Loucy (cell line): ENCODE results near the gene PCCA.

ENCODE experiments used
- H2AFZ ChIP-seq: fragments of 200-600 bp; sonication (generic); 2 replicates; pipeline ENCODE4 v1.6.0; 2016; ENCODE audit warnings: antibody characterized with exemption, mild to moderate bottlenecking, low read length, moderate library complexity
- H3F3A ChIP-seq: fragments of 200-600 bp; 2 replicates; pipeline ENCODE4 v1.6.0; 2016; ENCODE audit warnings: antibody characterized with exemption, low read depth, mild to moderate bottlenecking
- H3K27me3 ChIP-seq: fragments of 200-600 bp; sonication (generic); 2 replicates; pipeline ENCODE4 v1.6.1; 2014; ENCODE audit warnings: low read length, mild to moderate bottlenecking; ENCODE audit not compliant: insufficient read depth, poor library complexity, severe bottlenecking
- H3K36me3 ChIP-seq: fragments of 200-600 bp; sonication (generic); 2 replicates; pipeline ENCODE4 v1.6.1; 2016; ENCODE audit warnings: low read length; ENCODE audit not compliant: insufficient read depth
- H3K4me1 ChIP-seq: fragments of 200-600 bp; sonication (generic); 2 replicates; pipeline ENCODE4 v1.5.1; 2014; ENCODE audit warnings: low read length, mild to moderate bottlenecking; ENCODE audit not compliant: insufficient read depth, poor library complexity, severe bottlenecking
- H3K4me2 ChIP-seq: fragments of 200-600 bp; sonication (generic); 2 replicates; pipeline ENCODE4 v1.6.0; 2014; ENCODE audit warnings: antibody characterized with exemption, low read length, low read depth, mild to moderate bottlenecking; ENCODE audit not compliant: poor library complexity, severe bottlenecking
- H3K4me3 ChIP-seq: fragments of 200-600 bp; sonication (generic); 2 replicates; pipeline ENCODE4 v1.5.1; 2014; ENCODE audit warnings: low read length, mild to moderate bottlenecking, mixed read lengths; ENCODE audit not compliant: poor library complexity, severe bottlenecking
- H3K79me2 ChIP-seq: fragments of 200-600 bp; sonication (generic); 2 replicates; pipeline ENCODE4 v1.6.1; 2014; ENCODE audit warnings: low read length; ENCODE audit not compliant: insufficient read depth
- H3K9ac ChIP-seq: fragments of 200-600 bp; sonication (generic); 2 replicates; pipeline ENCODE4 v1.6.0; 2014; ENCODE audit warnings: mild to moderate bottlenecking, low read depth, low read length, moderate library complexity; ENCODE audit not compliant: poor library complexity, severe bottlenecking
- H3K9me2 ChIP-seq: fragments of 200-600 bp; sonication (generic); replicated peaks from 2 replicates; pipeline ENCODE4 v1.6.1; 2016; ENCODE audit warnings: low read depth, low read length, mixed read lengths
- H3K9me3 ChIP-seq: fragments of 200-600 bp; sonication (generic); 2 replicates; pipeline ENCODE4 v1.6.1; 2014; ENCODE audit warnings: mild to moderate bottlenecking, antibody characterized with exemption, low read length, low read depth; ENCODE audit not compliant: insufficient read depth
- H4K20me1 ChIP-seq: fragments of 200-600 bp; sonication (generic); 2 replicates; pipeline ENCODE4 v1.6.0; 2014; ENCODE audit warnings: antibody characterized with exemption, low read length, mild to moderate bottlenecking; ENCODE audit not compliant: insufficient read depth, poor library complexity, severe bottlenecking
- CTCF ChIP-seq: fragments of 200-600 bp; sonication (generic); conservative IDR thresholded peaks from 2 replicates; pipeline ENCODE4 v1.5.1; 2014; ENCODE audit warnings: mild to moderate bottlenecking, antibody characterized with exemption, low read length
- EZH2phosphoT487 ChIP-seq: fragments of 200-600 bp; IDR thresholded peaks from 2 replicates; pipeline ENCODE4 v1.6.1; 2018; ENCODE audit warnings: antibody characterized with exemption, mild to moderate bottlenecking, moderate library complexity, borderline replicate concordance

Gene PCCA

GRCh38 chr13:100059827-100060226, 29.1 kb upstream of the PCCA start:
- Histone ChIP-seq H4K20me1 (no peaks in the 10 kb centered on the region), H3K4me2 (no peak overlapping the region), H3K9ac (no peak overlapping the region), H3K36me3 (no peaks in the 10 kb centered on the region), H3K4me3 (no peak overlapping the region), H3K27me3 (no peaks in the 10 kb centered on the region), H3K9me2 (no peaks in the 10 kb centered on the region), H3F3A (no peaks in the 10 kb centered on the region), H2AFZ (no peak overlapping the region), H3K79me2 (no peaks in the 10 kb centered on the region), H3K9me3 (no peaks in the 10 kb centered on the region), H3K4me1 (no peaks in the 10 kb centered on the region)
- no peak for TF ChIP-seq EZH2phosphoT487
- TF ChIP-seq CTCF = no peak

- Histone ChIP-seq H2AFZ (no peak overlapping the region), H3K9me2 (no peaks in the 10 kb centered on the region), H3F3A (no peaks in the 10 kb centered on the region), H4K20me1 (no peaks in the 10 kb centered on the region), H3K79me2 (no peaks in the 10 kb centered on the region), H3K36me3 (no peaks in the 10 kb centered on the region), H3K9me3 (no peaks in the 10 kb centered on the region), H3K4me1 (no peaks in the 10 kb centered on the region), H3K4me2 (no peak overlapping the region), H3K4me3 (no peak overlapping the region), H3K27me3 (no peaks in the 10 kb centered on the region), H3K9ac (no peak overlapping the region)
- no peak for TF ChIP-seq EZH2phosphoT487
Measured at GRCh38 chr13:100063333-100063732, 25.6 kb upstream of the PCCA start.

- Histone ChIP-seq H3K9ac (no peak overlapping the region), H3K79me2 (no peaks in the 10 kb centered on the region), H2AFZ (no peak overlapping the region), H3K4me1 (no peaks in the 10 kb centered on the region), H3F3A (no peaks in the 10 kb centered on the region), H4K20me1 (no peaks in the 10 kb centered on the region), H3K27me3 (no peaks in the 10 kb centered on the region), H3K36me3 (no peaks in the 10 kb centered on the region), H3K9me2 (no peaks in the 10 kb centered on the region), H3K4me2 (no peak overlapping the region), H3K9me3 (no peaks in the 10 kb centered on the region), H3K4me3 (no peak overlapping the region)
- TF ChIP-seq EZH2phosphoT487 = no peak
- TF ChIP-seq CTCF = no peak
Measured at GRCh38 chr13:100063906-100064305, 25.0 kb upstream of the PCCA start.

GRCh38 chr13:100068133-100068931, 20.6 kb upstream of the PCCA start:
- TF ChIP-seq EZH2phosphoT487 = no peak
- no peak for TF ChIP-seq CTCF
- no peak overlapping the region for H3K4me2 ChIP-seq
- no peaks in the 10 kb centered on the region for H4K20me1 ChIP-seq
- no peaks in the 10 kb centered on the region for H3K9me2 ChIP-seq
- no peak overlapping the region for H2AFZ ChIP-seq
- H3K4me3 ChIP-seq = no peak overlapping the region
- H3K79me2 ChIP-seq = no peaks in the 10 kb centered on the region
- no peaks in the 10 kb centered on the region for H3K27me3 ChIP-seq
- no peak overlapping the region for H3K9ac ChIP-seq
- no peaks in the 10 kb centered on the region for H3K36me3 ChIP-seq
- H3F3A ChIP-seq = no peaks in the 10 kb centered on the region
- H3K4me1 ChIP-seq = no peaks in the 10 kb centered on the region
- no peaks in the 10 kb centered on the region for H3K9me3 ChIP-seq
